GM18520 (cell line): Measurements from ENCODE around the gene MMS19.
"Not testable (repeated sequence)": the region's sequence is repeated elsewhere in the genome, so short reads cannot be mapped to it uniquely, and the experiment has no call there.

Source experiments
- ATAC-seq: cut with Tn5 transposase; IDR thresholded peaks from one replicate; pipeline ENCODE4 v1.9.1; 2021; ENCODE audit not compliant: unreplicated experiment

Gene MMS19

DNA sequence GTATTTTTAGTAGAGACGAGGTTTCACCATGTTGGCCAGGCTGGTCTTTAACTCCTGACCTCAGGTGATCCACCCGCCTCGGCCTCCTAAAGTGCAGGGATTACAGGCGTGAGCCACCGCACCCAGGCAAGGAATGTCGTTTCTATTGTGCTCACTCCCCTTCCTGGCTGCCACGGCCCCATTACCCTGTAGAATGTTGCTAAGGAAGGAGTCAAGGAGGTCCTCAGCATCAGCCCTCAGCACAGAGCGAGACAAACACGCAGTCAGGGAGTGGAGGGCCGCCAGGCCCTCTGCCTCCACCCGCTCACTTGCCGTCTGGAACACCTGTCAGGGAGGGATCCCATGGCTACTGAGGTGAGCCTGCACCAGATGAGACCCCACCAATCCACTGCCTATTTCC is 29.4 kb downstream of the MMS19 start:
- not testable (repeated sequence) for ATAC-seq

- no peak for ATAC-seq
Measured at GRCh38 chr10:97468162-97468561, 30.1 kb downstream of the MMS19 start.

DNA sequence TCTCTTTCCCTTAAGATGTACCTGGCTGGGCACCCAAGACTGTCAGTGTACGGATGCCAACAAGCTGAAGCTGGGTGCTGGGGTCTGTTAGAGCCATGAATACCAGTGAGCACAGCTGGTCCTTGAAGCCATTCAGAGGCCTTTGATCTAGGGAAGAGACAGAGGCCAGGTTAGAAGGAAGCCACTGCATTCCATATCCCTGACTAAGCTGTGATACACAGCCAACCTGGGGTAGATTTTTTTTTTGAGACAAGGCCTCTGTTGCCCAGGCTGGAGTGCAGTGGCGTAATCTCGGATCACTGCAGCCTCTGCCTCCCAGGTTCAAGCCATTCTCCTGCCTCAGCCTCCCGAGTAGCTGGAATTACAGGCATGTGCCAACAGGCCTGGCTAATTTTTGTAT is 31.5 kb downstream of the MMS19 start:
- ATAC-seq: no peak

GRCh38 chr10:97465982-97466381 is 32.2 kb downstream of the MMS19 start:
- no peak for ATAC-seq

DNA sequence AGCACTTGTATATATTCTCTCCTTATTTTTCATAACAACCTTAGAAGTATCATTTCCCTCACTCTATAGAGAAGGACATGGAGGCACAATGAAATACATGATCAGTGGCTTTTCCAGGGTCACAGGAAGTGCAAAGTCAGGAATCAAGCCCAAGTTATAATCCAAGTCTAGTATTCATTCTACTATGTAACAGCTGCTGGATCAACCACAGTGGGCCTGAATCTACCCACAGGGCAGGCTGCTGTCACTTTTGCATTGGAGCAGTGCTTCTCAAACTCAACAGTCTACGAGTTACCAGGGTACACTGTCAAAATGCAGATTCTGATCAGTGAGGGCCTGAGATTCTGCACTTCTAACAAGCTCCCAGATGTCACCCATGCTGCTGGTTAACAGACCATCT is 34.0 kb downstream of the MMS19 start:
- no peak for ATAC-seq

DNA sequence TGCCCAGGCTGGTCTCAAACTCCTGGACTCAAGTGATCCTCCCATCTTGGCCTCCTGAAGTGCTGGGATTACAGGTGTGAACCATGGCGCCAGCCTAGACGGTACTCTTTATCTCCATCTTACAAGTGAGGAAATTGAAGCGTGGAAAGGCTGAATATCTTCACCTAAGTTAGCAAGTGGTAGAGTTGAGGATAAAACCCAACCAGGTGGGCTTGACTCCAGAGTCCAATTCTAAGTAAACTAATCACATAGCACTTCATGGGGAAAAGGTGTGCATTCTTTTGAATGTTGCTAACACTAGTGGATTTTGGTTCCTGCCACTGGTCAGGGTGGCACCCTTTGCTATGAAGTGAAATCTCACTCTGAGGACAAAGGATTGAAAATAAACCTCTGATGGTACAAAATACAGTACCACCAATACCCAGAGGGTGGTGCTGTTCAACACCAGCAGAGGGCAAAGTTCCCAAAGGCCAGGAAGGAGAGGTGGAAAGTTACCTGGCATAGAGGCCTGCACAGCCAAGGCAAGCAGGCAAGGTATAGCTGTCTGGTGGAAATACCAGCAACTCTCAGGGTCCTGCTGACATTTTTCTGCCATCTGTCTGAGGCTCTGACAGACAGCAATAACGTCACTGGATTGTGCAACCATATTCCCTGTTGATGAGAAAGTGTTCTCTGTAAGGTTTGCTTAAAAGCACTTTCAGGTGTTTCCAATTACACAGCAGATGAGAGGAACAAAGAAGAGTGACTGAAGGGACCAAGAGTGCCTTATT is 34.7 kb downstream of the MMS19 start:
- no peak for ATAC-seq

DNA sequence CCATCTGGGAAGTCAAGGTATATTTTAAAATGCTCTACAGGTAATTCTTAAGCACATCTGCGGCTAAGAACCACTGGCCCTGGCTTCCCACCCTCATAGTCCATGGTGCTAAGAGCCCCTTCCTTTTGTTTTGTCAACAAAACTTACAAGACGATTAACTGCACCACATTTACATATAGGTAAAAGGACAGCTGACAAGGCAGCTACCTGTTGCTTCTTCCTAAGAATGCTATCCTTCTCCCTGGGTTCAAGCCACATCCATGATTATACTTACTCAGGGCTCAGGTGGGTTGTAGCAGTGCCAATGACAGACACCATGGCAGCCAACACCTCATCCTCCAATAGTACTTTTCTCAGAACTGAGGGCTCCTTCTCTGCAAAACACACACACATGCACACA is 35.9 kb downstream of the MMS19 start:
- no peak for ATAC-seq

DNA sequence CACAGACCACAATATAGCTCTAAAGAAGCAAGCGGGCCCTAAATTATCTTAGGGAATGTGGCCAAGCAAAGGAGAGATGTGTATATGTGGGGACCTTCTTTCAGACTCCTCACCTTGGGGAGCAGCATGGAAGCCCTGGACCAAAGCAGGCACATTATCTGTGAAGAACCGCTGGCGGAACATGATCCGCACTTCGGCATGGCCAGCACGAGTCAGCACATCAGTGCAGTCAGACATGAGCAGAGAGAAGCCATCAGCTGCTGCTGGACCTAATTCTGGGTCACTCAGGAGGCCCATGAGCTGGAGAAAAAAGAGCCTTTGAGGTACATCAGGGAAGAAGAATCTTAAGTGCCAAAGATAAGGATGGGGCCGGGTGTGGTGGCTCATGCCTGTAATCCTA is 38.3 kb downstream of the MMS19 start:
- ATAC-seq: no peak

DNA sequence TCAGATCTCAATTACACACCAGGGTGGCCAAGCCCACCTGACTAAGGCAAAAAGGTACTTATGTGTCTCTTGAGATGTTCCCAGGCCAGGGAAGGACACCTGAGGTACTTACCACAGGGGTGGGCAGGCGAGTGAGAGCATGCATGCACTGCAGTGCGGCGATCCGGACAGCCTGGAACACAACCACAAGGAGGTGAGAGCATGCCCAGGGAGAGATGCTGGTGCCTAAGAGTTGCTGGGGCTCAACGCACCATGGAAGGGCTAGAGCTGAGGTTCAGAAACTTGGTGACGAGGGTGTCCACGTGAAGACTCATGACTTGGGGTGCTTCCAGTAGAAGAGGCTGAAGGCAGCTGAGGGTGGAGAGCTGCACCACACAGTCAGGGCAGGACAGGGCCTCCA is 39.1 kb downstream of the MMS19 start:
- no peak for ATAC-seq

GRCh38 chr10:97456686-97457065 is 41.5 kb downstream of the MMS19 start:
- ATAC-seq: no peak

DNA sequence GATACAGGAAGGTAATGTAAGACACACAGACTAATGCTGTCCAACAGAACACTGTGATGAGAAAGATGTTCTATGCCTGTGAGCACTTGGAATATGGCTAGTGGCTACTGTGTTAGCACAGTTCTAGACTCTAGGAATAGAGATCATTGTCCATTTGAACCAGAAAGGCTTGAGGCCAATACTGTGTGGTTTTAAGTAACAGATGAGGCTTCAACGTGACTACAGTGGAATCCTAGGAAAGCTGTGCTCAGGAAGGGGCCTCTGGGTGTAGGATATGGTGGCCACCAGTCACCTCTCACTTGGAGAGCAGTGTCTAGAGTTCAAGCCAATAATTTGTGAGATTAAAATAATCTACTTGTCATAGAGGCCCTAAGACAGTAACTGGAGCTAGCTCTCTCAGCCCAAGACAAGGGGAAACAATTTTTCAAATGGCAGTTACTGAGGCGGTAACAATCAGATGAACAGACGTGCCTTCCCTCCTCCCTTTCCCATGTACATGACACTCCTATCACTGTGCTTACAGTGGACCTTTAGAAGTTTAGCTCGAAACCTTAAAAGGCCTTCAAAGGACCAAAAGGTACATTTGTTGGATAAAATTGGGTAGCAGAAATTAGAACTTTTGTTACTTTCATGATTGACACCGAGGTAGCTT is 42.1 kb downstream of the MMS19 start:
- no peak for ATAC-seq

- ATAC-seq: no peak
Measured at GRCh38 chr10:97454330-97455036, 43.7 kb downstream of the MMS19 start.

- no peak for ATAC-seq
Measured at GRCh38 chr10:97452352-97452751, 45.9 kb downstream of the MMS19 start.

- no peak for ATAC-seq
Measured at GRCh38 chr10:97451605-97452004, 46.6 kb downstream of the MMS19 start.

- no peak for ATAC-seq
Measured at GRCh38 chr10:97450828-97451227, 47.4 kb downstream of the MMS19 start.

DNA sequence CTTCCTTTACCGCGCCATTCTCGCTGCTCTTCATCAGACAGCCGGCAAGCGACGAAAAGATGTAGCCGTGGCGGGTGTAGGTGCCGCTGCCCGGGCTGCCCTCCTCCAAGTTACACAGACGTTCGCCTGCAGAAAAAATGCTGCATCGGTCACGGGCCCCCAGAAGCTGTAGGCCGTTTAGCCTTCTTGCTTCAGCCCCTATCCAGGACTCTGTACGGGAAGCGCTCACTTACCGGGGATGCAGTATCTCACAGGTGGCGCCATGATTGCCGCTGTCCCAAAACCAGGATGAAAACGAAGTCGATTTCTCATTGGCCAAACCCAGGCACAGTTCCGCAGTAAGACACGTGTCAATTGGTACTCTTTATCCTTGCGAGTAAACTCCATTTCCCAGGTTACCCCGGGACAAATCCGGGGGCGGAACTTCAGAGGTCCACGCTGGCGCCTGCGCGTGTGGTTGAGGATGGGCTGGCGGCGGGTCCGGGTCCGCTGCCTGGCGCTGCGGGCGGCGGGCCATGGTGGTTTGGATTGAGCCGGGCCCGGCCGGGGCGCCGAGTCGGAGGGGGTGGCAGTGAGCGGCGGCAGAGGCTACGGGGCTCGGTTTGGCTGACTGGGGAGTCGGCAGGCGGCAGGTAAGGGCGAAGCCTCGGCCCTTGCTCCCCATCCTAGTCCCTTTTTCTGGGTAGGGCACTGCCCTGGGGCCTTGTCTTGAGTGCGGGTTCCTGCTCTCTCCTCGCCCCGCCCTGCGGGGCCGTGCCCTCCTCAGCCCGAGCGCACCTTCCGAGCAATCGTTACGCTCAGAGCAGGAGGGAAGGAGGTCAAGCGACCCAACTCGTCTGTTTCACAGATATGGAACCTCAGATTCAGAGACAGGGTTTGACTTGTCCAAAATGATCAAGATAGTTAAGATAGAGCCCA is 52.2 kb downstream of the MMS19 start, which contains the start of the genes EXOSC1 and ZDHHC16:
Gene EXOSC1 (minus strand): TSS at position 285 of the 918 bp plus-strand sequence. CDS start 21 bp downstream, at position 264.
Gene ZDHHC16 (plus strand): TSS at position 454 of the 918 bp plus-strand sequence. CDS start 5,501 bp downstream, outside the sequence.
- ATAC-seq: peak; percentile 96

DNA sequence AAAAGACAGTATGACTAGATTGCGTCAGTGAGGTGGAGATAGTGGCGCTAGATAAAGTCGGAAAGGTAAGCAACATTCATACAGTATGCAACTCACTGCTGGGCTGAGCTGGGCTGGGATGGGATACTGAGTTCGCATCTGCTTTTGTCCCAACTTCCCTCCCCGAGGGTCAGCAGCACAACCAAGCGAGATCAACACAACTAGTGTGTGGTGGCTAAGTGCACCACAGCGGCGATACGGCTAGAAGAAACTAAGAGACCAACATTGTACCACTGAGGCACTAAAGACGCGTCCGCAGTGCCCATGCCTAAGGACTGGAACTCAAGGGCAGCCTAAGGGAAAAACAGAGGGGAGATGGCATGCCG is 52.9 kb downstream of the MMS19 start:
- no peak for ATAC-seq

DNA sequence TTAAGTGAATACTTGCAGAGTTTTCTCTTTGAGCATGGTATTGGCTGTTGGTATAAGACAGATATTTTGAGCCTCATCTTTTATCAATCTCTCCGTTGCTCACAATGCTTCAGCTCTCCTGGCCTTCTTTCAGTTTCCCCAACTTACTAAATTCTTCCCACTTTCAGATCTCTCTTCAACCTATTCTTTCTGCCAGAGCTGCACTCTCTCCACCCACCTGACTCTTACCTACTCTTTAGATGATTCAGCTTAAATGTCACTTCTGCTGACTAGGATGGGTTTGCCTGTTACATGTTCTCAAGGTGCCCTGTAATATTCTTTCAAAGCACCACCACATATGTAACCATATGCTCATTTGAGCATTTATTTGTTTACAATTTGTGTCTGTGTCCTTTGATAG is 54.0 kb downstream of the MMS19 start:
- no peak for ATAC-seq

DNA sequence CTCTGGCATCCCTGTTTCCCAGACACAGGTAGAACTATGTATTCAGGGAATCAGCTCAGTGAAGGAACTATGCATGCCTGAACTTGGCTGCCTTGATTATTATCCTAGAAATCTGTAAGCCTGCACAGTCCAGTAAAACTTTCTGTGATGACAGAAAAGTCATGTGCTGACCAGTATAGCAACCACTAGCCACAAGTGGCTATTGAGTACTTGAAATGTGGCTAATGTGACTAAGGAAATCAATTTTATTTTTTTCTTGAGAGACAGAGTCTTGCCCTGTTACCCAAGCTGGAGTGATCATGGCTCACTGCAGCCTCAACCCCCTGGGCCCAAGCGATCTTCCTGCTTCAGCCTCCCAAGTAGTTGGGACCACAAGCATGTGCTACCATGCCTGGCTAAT is 55.9 kb downstream of the MMS19 start:
- ATAC-seq: no peak

GRCh38 chr10:97435211-97435610 is 63.0 kb downstream of the MMS19 start:
- ATAC-seq: no peak

DNA sequence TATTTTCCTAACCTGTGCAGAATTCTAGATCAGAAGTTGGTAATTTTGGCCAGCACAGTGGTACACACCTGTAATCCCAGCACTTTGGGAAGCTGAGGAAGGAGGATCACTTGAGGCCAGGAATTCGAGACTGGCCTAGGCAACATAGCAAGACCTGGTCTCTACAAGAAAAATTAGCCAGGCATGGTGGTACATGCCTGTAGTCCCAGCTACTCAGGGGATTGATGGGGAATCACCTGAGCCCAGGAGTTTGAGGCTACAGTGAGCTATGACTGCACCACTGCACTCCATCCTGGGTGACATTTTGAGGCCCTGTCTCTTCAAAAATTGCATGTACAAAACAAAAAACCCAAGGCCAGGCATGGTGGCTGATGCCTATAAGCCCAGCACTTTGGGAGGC is 63.7 kb downstream of the MMS19 start:
- ATAC-seq: no peak
